ENCODE data around the gene CCDC175. TPM values are rescaled to one million over a fixed set of nuclear protein-coding genes. Genes with fewer than 3 reads are reported as not detected.
A peak's percentile ranks its signal among the peaks of the same experiment; 100 is the strongest.

The CCDC175 gene
- total RNA-seq (2021; ENCODE audit: unreplicated experiment) (not detected), Bru-seq, nascent RNA (percentile 24 among the genes with signal in this experiment), BruChase-seq, experiment 1, labeled RNA remaining after a 6-hour chase (percentile 12 among the genes with signal in this experiment), BruChase-seq, experiment 2, labeled RNA remaining after a 2-hour chase (percentile 31 among the genes with signal in this experiment)
- polyA plus RNA-seq (2012): not detected in 2 replicates
- long read RNA-seq: 0 reads

DNA sequence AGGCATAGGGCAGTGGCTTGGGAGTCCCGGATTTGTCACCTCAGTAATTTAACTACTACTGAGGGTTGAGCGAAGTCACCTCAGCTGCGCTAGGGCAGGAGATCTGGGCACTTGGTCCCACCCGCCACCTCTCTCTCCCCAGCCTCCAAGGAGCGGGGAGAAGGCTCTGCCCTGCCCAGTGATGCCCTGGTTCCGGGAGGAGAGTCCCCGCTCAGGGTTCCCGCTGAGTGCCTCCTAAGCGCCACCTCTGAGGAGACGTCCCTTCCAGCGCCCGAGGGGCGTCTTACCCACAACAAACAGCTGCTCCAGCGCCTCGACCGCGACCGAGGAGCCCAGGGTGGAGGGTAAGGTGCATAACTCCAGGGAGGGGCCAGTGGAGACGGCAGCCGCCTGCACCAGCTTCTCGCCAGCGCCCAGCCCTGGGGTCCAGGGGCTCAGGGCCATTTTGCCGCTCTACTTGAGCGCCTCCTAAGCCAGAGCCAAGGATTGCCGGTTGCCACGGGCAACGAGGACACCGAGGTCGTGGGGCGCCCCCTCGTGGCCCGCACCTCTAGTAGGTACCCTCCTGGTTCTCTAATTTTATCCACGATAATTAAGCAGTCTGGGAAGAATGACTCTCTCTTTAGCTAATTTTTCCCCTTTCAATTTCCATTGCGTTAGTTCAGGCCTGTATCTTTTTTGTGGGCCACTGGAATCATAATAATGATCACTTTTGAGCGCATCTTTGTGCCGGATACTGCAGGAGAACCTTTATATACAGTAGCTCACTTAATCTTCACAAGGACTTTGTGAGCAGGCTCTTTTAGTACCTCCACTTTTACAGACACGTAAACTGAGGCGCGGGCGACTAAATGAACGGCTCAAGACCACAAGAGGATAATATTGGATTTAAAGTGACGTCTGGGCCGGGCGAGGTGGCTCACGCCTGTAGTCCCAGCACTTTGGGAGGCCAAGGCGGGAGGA lies at the start of gene CCDC175:
CCDC175 (minus strand) TSS at position 481 of the 963 bp plus-strand sequence; CDS start at position 444, 37 bp downstream.
- Histone ChIP-seq H3K4me3 (replicated peaks in 1 of 2; ENCODE audit: low read depth in 1 of 2, low read length in 2 of 2) (peak within 1 kb of the TSS; percentile 43 to 52), H3K36me3 (ENCODE audit: control insufficient read depth in 1 of 2, insufficient read depth in 2 of 2, low read length in 2 of 2) (no peaks in the 10 kb centered on the region), H3K27ac (ENCODE audit: low read depth, low read length) (no peak within 1 kb of the TSS; the same call in 1 of the 2 replicates), H3K9me2 (ENCODE audit: insufficient read depth) (no peaks in the 10 kb centered on the region), H3K9ac (ENCODE audit: low read length) (peak within 1 kb of the TSS; percentile 23; the same call in 1 of the 2 replicates), H3K4me1 (ENCODE audit: control insufficient read depth in 1 of 2, insufficient read depth in 2 of 2, low read length in 2 of 2) (peaks cover 0 to 7% of the 10 kb centered on the region in 2 experiments; a peak in 1 of 4 replicates), H3K9me3 (ENCODE audit: control insufficient read depth in 1 of 2, insufficient read depth in 1 of 2, low read depth in 1 of 2, low read length in 2 of 2) (no peaks in the 10 kb centered on the region), H3K79me2 (ENCODE audit: insufficient read depth, low read length) (no peaks in the 10 kb centered on the region), H4K20me1 (ENCODE audit: insufficient read depth) (no peaks in the 10 kb centered on the region), H3K27me3 (ENCODE audit: insufficient read depth, low read length) (no peaks in the 10 kb centered on the region), H2AFZ (ENCODE audit: low read depth, low read length, poor library complexity, severe bottlenecking) (peak within 1 kb of the TSS; percentile 96), H3K4me2 (ENCODE audit: low read length) (peak within 1 kb of the TSS; percentile 78)
- ChIA-PET RAD21 (ENCODE audit: low non-redundant PET in 1 of 2, low total read pairs in 2 of 2, uncharacterized antibody in 2 of 2, unreplicated experiment in 2 of 2) (interaction anchor here (0.6 to 1.2 kb wide), 4 partner anchors 69 to 97 kb away, joined by 3 to 6 read pairs (median 3); partner anchors contain the start of gene L3HYPDH (in 1 of the 2)), POLR2A (no interaction called here), CTCF (interaction anchor here (0.5 to 3.6 kb wide), 23 partner anchors 10 to 986 kb away, joined by 3 to 27 read pairs (median 4); partner anchors contain the start of genes JKAMP and L3HYPDH)
- TF ChIP-seq POLR2A (IDR thresholded peaks at IDR 0.05; ENCODE audit: borderline replicate concordance, extremely low read depth, insufficient read depth, insufficient read length) (no peak), RAD21 (IDR thresholded peaks at IDR 0.05; ENCODE audit: low read depth) (peak; percentile 81)
- TF ChIP-seq, protein P1, sequence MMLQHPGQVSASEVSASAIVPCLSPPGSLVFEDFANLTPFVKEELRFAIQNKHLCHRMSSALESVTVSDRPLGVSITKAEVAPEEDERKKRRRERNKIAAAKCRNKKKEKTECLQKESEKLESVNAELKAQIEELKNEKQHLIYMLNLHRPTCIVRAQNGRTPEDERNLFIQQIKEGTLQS (IDR thresholded peaks at IDR 0.05): no peak
- TF ChIP-seq, protein P2, sequence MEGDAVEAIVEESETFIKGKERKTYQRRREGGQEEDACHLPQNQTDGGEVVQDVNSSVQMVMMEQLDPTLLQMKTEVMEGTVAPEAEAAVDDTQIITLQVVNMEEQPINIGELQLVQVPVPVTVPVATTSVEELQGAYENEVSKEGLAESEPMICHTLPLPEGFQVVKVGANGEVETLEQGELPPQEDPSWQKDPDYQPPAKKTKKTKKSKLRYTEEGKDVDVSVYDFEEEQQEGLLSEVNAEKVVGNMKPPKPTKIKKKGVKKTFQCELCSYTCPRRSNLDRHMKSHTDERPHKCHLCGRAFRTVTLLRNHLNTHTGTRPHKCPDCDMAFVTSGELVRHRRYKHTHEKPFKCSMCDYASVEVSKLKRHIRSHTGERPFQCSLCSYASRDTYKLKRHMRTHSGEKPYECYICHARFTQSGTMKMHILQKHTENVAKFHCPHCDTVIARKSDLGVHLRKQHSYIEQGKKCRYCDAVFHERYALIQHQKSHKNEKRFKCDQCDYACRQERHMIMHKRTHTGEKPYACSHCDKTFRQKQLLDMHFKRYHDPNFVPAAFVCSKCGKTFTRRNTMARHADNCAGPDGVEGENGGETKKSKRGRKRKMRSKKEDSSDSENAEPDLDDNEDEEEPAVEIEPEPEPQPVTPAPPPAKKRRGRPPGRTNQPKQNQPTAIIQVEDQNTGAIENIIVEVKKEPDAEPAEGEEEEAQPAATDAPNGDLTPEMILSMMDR (IDR thresholded peaks at IDR 0.05 in 2 of 3, conservative IDR thresholded peaks at IDR 0.05 in 1 of 3; ENCODE audit: borderline replicate concordance in 1 of 3, insufficient read depth in 1 of 3, low read depth in 2 of 3, low read length in 2 of 3): peak; percentile 84 to 87 (median 86)
- DNase-seq (ENCODE audit: low read depth, low spot score): peak; percentile 60
- intact Hi-C loops (cut with micrococcal nuclease): loop anchor here (1.0 to 5.0 kb wide), 4 partner anchors 69 to 606 kb away; no protein-coding TSS in a partner anchor
- BruUV-seq (replicated peaks): no TSS peak
- ATAC-seq: peak; percentile 99

Data from HCT116 (cell line).